GM19239 (cell line): Measurements from ENCODE around the gene PTPRN2.
"Not testable (repeated sequence)": the region's sequence is repeated elsewhere in the genome, so short reads cannot be mapped to it uniquely, and the experiment has no call there.

Experiments used
- DNase-seq: peaks from one replicate; pipeline ENCODE4 v3.0.0; 2011; ENCODE audit warnings: low spot score; ENCODE audit not compliant: insufficient read length
- FAIRE-seq: peaks from 2 replicates; lab custom pipeline; 2011; peaks lifted over from hg19 to GRCh38; lab: Jason Lieb, UNC

PTPRN2 gene

GRCh38 chr7:157726764-157727163 is 860.9 kb downstream of the PTPRN2 start:
- DNase-seq: no peak
- FAIRE-seq: no peak

GRCh38 chr7:157725312-157725711 is 862.3 kb downstream of the PTPRN2 start:
- not testable (repeated sequence) for DNase-seq, FAIRE-seq

GRCh38 chr7:157723205-157723604 is 864.4 kb downstream of the PTPRN2 start:
- DNase-seq: no peak
- FAIRE-seq: no peak

DNA sequence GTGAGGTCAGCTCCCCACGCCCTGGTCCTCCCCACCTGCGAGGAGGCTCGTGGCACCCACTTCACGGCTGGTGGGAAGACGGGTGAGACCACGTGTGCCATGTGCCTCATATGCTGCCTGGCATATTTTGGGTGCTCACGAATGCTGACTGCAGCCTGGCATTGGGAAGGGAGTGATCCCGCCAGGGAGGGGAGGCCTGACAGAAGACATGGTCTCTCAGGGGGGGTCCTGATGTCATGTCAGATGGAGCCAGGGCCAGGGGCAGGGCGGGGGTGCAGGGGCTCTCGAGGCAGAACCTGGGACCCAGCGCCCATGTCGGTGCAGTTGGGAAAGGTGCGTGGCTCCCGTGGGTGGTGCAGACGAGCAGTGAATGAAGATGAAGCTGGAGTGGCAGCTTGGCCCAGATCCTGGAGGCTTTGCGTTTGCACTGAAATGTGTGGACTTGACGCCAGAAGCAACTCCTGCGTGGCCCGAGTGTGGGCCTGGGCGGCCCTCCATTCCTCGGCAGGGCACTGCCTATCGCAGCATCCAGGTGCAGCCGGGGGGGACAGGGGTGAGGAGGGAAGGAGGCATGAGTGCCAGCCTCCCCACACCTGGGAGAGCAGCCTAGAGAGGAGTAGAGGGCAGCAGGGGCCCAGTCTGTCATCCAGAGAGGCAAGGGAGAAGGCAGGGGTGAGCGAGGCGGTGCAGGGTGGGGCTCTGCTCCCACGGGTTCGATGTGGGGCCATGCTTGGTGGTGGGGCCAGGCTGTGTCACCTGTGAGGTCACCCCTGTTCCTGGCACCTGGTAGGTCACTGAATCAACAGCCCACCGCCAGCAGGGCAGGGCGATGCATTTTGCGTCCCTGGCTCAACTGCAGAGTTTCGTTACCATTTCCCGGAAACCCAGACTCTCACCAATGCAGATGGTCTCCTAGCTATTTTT is 865.2 kb downstream of the PTPRN2 start:
- FAIRE-seq (no peak), DNase-seq (no peak)

DNA sequence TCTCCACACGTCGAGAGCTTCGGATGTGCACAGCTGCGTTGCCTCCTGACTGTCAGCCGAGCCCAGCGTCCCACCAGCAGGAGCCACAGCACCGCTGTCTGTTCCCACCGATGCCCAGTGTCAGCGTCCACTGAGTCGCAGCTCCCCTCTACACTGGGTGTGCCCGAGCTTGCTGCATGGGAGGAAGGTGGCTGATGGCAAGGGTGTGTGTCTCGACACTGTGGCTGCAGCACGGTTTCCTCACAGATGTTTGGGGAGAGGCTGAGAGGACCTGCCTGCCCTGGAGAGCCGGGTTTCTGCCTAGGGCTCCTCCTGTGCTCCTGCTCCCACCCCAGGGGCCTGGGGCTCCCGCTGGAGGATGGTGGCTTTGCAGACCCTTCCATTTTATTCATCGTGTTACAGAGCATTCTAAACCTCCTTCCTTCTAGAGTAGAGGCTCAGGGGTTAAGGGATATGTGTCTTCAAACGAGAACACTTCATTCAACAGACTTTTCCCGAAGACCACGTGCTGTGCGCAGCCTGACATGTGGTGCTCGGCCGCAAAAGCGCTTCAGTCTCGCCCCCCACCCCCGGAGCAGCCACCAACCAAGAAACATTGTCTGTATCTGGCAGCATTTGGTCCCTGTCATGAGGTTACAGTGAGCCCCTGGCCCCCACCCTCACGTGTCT is 866.0 kb downstream of the PTPRN2 start:
- DNase-seq (no peak), FAIRE-seq (no peak)

GRCh38 chr7:157719705-157720655 is 867.6 kb downstream of the PTPRN2 start:
- FAIRE-seq (no peak), DNase-seq (no peak)

DNA sequence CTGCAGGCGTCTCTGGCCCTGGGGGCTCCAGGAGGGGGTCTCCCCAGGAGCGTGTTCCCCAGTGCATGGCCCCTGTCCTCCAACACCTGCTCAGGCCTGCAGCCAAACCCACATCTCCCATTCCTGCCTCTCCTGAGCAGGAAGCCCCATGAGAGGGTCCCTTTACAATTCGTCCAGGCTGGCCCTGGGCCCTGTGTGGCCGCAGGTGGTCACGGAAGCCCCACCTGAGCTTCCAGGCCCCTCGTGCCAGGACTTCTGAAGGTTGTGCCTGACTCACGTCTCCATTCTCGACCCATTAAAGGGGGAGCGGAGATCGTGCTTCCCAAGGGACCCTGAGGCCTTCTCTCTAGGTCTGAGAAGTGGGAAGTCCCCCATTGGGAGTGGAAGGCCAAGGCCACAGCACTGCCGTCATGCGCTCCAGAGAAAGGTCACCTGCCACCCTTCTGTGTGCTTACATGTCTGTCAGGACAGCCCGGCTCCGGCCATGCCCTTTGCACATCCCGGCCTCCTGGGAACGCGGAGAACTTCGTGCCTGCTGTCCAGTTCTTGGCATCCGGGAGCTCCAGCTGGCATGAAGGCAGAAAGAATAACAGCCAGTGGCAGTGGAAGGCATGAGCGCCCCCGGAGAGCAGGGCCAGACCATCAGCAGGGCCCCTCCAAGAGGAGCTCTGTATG is 868.5 kb downstream of the PTPRN2 start:
- DNase-seq (no peak), FAIRE-seq (no peak)

- FAIRE-seq (no peak), DNase-seq (no peak)
These were observed 869.2 kb downstream of the PTPRN2 start for GRCh38 chr7:157718303-157719007.

- no peak for FAIRE-seq
- no peak for DNase-seq
These were observed 870.1 kb downstream of the PTPRN2 start for GRCh38 chr7:157717211-157718174.

GRCh38 chr7:157715938-157716280 is 871.7 kb downstream of the PTPRN2 start:
- FAIRE-seq (no peak), DNase-seq (no peak)

GRCh38 chr7:157715071-157715937 is 872.3 kb downstream of the PTPRN2 start:
- no peak for FAIRE-seq
- no peak for DNase-seq

DNA sequence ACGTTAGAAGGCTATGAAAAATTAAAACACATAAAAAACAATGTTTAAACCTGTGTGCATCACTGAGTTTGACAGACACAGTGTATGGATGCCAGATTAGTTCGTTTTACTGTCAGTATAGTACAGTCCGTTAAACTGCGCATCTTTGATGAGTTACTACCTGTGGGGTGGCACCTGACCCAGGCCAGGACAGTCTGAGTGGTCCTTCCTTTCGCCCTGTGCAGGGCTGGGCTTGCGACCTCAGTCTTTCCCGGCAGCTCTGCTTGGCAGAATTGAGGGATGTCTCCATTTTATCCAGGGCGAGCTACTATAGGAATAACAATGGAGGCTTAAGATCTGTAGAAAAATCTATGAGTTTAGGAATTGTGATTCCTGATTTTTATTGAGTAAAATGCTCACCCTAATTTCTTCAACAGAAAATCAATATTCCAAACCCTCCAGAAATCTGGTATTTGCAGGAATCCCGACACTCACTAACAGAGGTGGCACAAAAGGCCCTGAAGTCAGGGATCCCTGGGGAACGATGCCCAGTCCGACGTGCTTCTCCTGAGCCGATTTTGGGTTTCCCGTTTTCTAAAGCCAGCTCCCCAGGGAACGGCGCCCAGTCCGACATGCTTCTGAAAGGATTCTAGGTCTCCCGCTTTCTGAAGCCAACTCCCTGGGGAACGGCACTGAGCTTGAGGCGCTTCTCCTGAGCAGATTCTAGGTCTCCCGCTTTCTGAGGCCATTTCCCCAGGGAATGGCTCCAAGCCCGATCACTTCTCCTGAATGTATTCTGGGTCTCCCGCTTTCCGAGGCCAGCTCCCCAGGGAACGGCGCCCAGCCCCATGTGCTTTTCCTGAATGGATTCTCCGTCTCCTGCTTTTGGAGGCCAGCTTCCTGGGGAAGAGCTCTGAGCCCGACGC is 873.2 kb downstream of the PTPRN2 start:
- no peak for DNase-seq
- FAIRE-seq: no peak

- DNase-seq (no peak), FAIRE-seq (no peak)
These were observed 874.0 kb downstream of the PTPRN2 start for GRCh38 chr7:157713591-157713990.

GRCh38 chr7:157712666-157713235 is 874.9 kb downstream of the PTPRN2 start:
- DNase-seq (no peak), FAIRE-seq (no peak)

- no peak for FAIRE-seq
- DNase-seq: no peak
These were observed 876.2 kb downstream of the PTPRN2 start for GRCh38 chr7:157711353-157711888.

- FAIRE-seq (no peak), DNase-seq (no peak)
These were observed 877.2 kb downstream of the PTPRN2 start for GRCh38 chr7:157710396-157710795.
